AG04449 (cell line): Measurements from ENCODE around the gene DCAF11.

ENCODE experiments used
- CTCF ChIA-PET: fragments of 350-600 bp; formaldehyde crosslinking; extraction: SDS; loops from one replicate; lab custom pipeline; 2021; ENCODE audit warnings: antibody characterized with exemption; lab: Yijun Ruan, JAX
- POLR2A ChIA-PET: fragments of 400-600, 350-600 bp; formaldehyde crosslinking; extraction: SDS; loops from one replicate; lab custom pipeline; 2020; ENCODE audit warnings: antibody characterized with exemption, inconsistent platforms; lab: Yijun Ruan, JAX
- DNase-seq: peaks from one replicate; pipeline ENCODE4 v3.0.0-alpha.2; 2010; ENCODE audit warnings: low read depth, low spot score
- H3K4me3 ChIP-seq: 2 replicates; pipeline ENCODE4 v1.5.1; 2011; ENCODE audit warnings: low read depth, mild to moderate bottlenecking, control low read depth, low read length
- TF ChIP-seq, protein P1 (sequence below): IDR thresholded peaks from one replicate; pipeline ENCODE4 v1.5.1; 2011; ENCODE audit warnings: mild to moderate bottlenecking, moderate library complexity, low read length, control low read depth, inconsistent platforms; ENCODE audit not compliant: insufficient read depth; ENCODE audit errors: missing control alignments

DCAF11 gene

GRCh38 chr14:24150567-24150966, 36.0 kb downstream of the DCAF11 start:
- ChIA-PET CTCF (interaction anchor here (0.7 to 8.8 kb wide), 3 partner anchors 10 to 146 kb away, joined by 3 to 165 read pairs (median 4); partner anchors contain the start of genes IRF9 and REC8), POLR2A (interaction anchor here (0.6 to 2.2 kb wide), 4 partner anchors 10 to 78 kb away, joined by 4 to 8 read pairs (median 6); partner anchors contain the start of genes EMC9, IPO4 and IRF9)
- DNase-seq: no peak
- no peak overlapping the region for H3K4me3 ChIP-seq
- TF ChIP-seq, protein P1, sequence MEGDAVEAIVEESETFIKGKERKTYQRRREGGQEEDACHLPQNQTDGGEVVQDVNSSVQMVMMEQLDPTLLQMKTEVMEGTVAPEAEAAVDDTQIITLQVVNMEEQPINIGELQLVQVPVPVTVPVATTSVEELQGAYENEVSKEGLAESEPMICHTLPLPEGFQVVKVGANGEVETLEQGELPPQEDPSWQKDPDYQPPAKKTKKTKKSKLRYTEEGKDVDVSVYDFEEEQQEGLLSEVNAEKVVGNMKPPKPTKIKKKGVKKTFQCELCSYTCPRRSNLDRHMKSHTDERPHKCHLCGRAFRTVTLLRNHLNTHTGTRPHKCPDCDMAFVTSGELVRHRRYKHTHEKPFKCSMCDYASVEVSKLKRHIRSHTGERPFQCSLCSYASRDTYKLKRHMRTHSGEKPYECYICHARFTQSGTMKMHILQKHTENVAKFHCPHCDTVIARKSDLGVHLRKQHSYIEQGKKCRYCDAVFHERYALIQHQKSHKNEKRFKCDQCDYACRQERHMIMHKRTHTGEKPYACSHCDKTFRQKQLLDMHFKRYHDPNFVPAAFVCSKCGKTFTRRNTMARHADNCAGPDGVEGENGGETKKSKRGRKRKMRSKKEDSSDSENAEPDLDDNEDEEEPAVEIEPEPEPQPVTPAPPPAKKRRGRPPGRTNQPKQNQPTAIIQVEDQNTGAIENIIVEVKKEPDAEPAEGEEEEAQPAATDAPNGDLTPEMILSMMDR: no peak

DNA sequence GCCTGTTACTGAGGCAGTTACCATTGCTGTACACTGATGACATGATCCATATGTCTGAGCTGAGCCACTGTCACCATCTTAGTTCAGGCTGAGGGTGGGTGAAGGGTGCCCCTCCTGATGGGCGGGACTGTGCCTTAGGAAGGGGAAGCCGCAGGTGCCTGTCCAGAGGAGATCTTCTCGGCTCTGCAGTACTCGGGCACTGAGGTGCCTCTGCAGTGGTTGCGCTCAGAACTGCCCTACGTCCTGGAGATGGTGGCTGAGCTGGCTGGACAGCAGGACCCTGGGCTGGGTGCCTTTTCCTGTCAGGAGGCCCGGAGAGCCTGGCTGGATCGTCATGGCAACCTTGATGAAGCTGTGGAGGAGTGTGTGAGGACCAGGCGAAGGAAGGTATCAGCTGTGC, 36.4 kb downstream of the DCAF11 start:
- no peak for DNase-seq
- TF ChIP-seq, protein P1: no peak
- no peak overlapping the region for H3K4me3 ChIP-seq
- CTCF ChIA-PET: interaction anchor here (0.7 to 8.8 kb wide), 4 partner anchors 10 to 146 kb away, joined by 3 to 165 read pairs (median 4); partner anchors contain the start of genes IRF9 and REC8
- POLR2A ChIA-PET: interaction anchor here (1.3 to 2.2 kb wide), 3 partner anchors 10 to 38 kb away, joined by 4 to 8 read pairs (median 7); partner anchors contain the start of genes EMC9, IPO4 and IRF9

DNA sequence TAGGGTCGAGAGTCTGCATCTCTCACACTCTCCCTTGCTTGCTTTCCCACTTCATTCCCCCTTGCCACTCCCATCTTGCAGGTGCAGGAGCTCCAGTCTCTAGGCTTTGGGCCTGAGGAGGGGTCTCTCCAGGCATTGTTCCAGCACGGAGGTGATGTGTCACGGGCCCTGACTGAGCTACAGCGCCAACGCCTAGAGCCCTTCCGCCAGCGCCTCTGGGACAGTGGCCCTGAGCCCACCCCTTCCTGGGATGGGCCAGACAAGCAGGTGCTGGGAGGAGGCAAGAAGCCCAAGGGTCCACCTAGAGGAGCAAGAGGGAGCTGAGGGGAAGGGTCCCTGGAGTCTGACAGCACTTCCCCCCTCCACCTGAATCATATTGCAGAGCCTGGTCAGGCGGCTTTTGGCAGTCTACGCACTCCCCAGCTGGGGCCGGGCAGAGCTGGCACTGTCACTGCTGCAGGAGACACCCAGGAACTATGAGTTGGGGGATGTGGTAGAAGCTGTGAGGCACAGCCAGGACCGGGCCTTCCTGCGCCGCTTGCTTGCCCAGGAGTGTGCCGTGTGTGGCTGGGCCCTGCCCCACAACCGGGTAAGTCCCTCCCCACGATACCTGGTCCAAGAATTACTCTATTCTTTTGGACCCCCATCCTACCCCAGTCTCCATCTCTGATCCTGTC, 37.0 kb downstream of the DCAF11 start:
- no peak for DNase-seq
- ChIA-PET POLR2A (interaction anchor here (1.3 to 2.2 kb wide), 3 partner anchors 9 to 37 kb away, joined by 4 to 8 read pairs (median 7); partner anchors contain the start of genes EMC9, IPO4 and IRF9), CTCF (interaction anchor here (0.7 to 8.8 kb wide), 4 partner anchors 9 to 145 kb away, joined by 3 to 165 read pairs (median 4); partner anchors contain the start of genes IRF9 and REC8)
- TF ChIP-seq, protein P1: no peak
- H3K4me3 ChIP-seq: no peak overlapping the region

- DNase-seq: no peak
- ChIA-PET POLR2A (interaction anchor here (1.7 kb wide), 1 partner anchor 8 kb away, joined by 5 read pairs; the partner anchor contains the start of genes PSME2 and RNF31), CTCF (interaction anchor here (1.2 to 1.7 kb wide), 2 partner anchors 8 to 88 kb away, joined by 5 to 8 read pairs; partner anchors contain the start of genes RNF31 and TINF2)
- H3K4me3 ChIP-seq: no peak overlapping the region
- TF ChIP-seq, protein P1: no peak
Measured at GRCh38 chr14:24155100-24155499, 40.5 kb downstream of the DCAF11 start.

GRCh38 chr14:24156840-24157239, 42.3 kb downstream of the DCAF11 start:
- ChIA-PET CTCF (interaction anchor here (1.2 to 1.7 kb wide), 4 partner anchors 10 to 151 kb away, joined by 3 to 8 read pairs (median 4); partner anchors contain the start of genes CIDEB and RNF31), POLR2A (interaction anchor here (1.7 kb wide), 1 partner anchor 10 kb away, joined by 5 read pairs; the partner anchor contains the start of genes PSME2 and RNF31)
- TF ChIP-seq, protein P1: no peak
- no peak for DNase-seq
- no peak overlapping the region for H3K4me3 ChIP-seq

GRCh38 chr14:24157331-24157730, 42.8 kb downstream of the DCAF11 start:
- POLR2A ChIA-PET: no interaction called here
- TF ChIP-seq, protein P1: no peak

More at GRCh38 chr14:24157331-24157730, 42.8 kb downstream of the DCAF11 start:
- H3K4me3 ChIP-seq: no peak overlapping the region
- DNase-seq: no peak
- CTCF ChIA-PET: interaction anchor here (1.2 to 6.9 kb wide), 4 partner anchors 8 to 151 kb away, joined by 3 to 165 read pairs (median 4); partner anchors contain the start of genes CIDEB, PSME2 and RNF31
